ENCODE results near the gene DNAJC18.
"Not testable (repeated sequence)": the region's sequence is repeated elsewhere in the genome, so short reads cannot be mapped to it uniquely, and the experiment has no call there.

- not testable (repeated sequence) for TF ChIP-seq EZH2phosphoT487 (IDR thresholded peaks at IDR 0.05; ENCODE audit: insufficient read depth, low read depth); EZH2 (IDR thresholded peaks at IDR 0.05; ENCODE audit: insufficient read depth, poor library complexity, severe bottlenecking)
These were observed 40.4 kb upstream of the DNAJC18 start for GRCh38 chr5:139479729-139480128.

All from GM23248 (cell line).